D341Med (cell line): ENCODE results near the gene ATXN3L.
"Not testable (repeated sequence)": the region's sequence is repeated elsewhere in the genome, so short reads cannot be mapped to it uniquely, and the experiment has no call there.

Source experiments
- DNase-seq: peaks from one replicate; pipeline ENCODE4 v3.0.0; 2012; ENCODE audit warnings: low spot score

Gene ATXN3L

DNA sequence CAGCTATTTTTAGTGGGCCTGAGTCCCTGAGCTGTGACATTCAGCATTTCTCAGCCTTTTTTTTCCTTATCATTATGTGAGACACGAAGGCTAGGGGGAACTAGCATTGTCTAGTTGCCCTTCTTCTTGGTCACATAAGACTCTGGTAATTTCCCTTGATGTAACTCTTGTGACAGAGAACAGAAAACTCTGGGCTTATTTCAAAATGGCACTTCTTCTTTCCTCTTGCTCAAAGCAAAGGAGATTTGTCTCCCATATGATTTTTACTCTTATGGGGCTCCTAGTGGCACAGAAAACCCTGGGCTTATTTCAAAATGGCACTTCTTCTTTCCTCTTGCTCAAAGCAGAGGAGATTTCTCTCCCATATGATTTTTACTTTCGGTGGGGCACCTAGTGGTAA lies 14.7 kb downstream of the ATXN3L start:
- DNase-seq, result no peak

DNA sequence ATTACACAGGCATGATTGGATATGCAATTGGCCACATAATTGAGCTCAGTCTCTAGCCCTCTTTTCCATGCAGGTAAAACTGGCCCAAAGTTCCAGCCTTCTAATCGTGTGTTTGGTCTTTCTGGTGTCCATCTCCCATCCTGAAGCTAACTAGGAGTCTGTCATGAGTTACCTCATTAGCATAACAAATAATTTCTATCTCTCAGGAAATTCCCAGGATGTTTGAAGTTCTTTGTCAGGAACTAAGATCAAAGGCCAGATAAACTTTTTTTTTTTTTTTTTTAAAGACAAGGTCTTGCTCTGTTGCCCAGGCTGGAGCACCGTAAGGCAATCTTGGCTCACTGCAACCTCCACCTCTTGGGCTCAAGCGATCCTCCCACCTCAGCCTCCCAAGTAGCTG lies 15.8 kb downstream of the ATXN3L start:
- DNase-seq, result no peak

DNA sequence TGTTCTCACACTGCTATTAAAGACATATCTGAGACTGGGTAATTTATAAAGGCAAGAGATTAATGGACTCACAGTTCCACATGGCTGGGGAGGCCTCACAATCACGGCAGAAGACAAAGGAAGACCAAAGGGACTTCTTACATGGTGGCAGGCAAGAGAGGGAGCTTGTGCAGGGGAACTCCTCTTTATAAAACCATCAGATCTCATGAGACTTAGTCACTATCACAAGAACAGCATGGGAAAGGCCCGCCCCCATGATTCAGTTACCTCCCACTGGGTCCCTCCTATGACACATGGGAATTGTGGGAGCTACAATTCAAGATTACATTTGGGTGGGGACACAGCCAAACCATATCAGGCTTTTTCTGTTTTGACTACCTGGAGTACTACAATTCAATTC lies 16.6 kb downstream of the ATXN3L start:
- not testable (repeated sequence) for DNase-seq

DNA sequence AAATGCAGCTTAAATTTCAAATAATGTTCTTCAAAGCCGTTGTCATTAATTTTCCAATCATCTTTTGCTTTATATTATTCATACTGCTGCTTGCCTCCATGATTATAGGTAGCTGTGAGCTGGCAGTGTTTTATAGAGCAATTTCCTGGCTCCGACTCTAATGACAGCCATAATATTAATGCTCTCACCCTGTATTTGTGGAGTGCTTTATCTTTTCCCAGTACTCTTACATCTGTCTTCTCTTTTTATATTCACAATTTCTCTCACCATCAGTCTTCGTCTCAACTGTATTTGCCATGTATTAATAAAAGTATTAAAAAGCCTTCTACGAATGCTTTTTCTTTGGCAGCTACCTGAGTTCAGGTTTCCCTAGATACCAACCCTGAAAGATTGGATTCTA lies 21.0 kb downstream of the ATXN3L start:
- no peak for DNase-seq

DNA sequence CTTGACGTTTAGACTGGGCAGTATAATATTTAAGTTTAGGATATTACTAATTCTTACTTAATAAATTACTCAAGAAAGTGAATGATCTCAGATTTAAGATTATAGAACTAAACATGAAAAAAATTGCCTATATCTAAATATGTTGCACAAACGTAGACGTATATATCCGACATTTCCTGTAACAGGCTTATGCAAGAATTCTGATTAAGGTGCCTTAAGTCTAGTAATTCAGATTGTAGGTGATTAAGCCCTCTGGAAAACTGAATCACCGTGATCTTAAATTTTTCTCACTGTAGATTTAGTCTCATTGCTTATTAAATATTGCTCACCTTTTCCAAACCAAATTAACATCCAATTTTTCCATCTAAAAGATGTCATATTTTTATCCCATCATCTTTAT lies 24.0 kb downstream of the ATXN3L start:
- DNase-seq, result no peak

DNA sequence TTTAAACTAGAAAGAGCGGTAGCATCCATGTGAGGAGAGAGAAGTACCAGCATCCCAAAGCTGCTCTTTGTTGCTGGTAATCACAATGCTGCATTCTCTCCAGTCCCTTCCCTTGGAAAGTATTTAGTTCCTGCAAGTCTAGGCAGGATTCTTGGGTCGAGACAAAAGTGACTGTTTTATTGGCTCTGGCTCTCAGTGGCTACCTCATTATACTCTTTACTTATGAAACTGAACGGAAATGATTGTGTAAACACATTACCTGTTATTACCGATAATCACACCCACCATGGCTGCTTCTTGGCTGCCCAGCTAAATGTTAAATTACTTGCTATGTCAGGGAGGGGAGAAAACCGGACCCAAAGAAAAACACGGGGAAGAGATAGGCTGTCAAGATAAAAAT lies 26.2 kb downstream of the ATXN3L start:
- no peak for DNase-seq

DNA sequence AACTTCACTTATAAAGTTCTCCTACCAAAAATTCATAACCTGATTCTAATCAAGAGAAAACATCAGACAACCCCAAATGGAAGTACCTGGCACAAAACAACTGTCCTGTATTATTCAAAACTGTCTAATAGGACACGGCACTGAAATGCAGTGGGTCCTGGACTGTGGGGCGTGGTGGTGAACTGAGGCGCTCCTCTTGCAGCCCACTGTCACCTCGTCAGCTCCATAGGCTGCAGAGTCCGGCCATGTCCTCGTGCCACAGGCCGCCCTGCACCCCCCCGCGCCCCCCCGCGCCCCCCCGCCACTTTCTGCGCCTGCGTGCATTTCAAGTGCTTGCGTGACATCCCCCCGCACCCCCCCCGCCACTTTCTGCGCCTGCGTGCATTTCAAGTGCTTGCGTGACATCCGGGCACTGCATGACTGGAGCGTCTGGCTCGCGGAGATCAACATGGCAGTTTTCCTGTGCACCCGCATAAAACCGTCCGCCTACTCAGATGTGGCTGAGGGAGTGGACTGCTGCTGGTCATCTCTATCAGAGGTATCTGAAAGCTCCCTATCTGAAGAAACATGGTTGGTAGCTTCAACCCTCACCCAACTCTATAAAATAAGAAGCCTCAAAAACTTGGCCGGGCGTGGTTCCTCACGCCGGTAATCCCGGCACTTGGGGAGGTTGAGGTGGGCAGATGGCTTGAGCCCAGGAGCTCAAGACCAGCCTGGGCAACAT lies 28.8 kb downstream of the ATXN3L start:
- DNase-seq, result no peak

DNA sequence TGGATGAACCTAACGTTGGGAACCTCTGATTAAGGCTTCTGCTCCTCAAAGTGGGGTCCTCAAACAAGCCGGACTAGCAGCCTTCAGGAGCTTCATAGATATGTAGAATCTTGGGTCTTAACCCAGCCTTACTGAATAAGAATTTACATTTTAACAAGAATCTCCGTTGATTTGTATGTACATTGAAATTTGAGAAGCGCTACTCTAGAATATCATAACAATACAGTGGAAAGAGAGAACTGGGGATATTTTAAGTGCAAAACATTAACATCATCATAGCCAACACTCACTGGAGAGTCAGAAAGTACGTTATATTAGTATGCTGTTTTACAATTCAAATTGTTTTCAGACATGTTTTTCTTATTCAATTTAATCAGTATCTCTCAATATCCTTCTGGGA lies 31.2 kb downstream of the ATXN3L start:
- DNase-seq, result no peak

DNA sequence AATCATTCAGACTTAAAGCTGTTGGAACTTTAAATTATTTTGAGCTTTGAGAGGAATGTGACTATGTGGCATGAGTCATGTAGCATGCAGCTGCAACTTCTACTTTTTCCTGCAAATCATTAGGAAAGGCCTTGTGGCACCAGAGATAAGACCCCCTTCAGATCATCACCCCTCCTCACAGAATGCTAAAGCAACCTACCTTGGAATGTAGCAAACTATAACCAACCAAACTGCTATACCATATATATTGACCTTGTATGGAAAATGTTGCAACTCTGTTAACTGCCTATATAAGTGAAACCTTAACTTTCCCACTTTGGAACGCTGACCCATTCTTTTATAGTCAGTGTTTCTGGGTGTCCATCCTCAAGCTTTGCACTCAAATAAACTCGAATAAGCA lies 32.0 kb downstream of the ATXN3L start:
- no peak for DNase-seq

DNA sequence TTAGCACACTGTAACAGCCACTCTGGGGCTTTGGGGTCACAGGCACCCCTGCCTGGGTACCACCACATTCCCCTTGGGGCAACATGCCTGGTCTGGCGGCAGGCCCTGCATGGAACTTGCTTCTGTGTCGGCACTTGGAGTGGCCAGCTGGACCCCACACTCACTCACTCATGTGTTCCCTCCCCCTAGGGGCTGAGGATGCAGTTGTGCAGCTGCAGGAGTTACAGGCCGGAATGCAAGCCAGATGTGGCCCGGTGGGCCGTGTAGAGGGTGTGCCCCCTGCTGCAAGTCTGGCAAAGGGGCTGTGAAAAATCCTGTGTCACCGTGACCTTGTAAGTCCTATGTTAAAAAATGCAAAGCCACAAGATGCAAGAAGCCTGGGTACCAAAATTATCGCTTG lies 34.2 kb downstream of the ATXN3L start:
- DNase-seq, result no peak

DNA sequence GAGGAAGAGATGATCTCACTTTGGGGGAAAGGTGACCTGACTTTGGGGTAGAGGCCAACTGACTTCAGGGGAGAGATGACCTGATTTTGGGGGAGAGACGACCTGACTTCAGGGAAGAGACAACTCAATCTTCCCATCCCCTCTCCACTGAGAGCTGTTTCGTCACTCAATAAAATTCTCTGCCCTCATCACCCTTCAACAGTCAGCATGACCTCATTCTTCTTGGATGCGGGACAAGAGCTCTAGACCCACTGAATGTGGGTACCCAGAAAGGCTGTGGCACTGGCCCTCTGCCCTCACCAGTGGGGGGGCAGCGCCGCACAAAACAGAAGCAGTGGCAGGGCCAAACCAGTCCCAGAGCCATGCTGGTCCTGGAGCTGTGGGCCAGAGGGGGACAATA lies 34.6 kb downstream of the ATXN3L start:
- no peak for DNase-seq

DNA sequence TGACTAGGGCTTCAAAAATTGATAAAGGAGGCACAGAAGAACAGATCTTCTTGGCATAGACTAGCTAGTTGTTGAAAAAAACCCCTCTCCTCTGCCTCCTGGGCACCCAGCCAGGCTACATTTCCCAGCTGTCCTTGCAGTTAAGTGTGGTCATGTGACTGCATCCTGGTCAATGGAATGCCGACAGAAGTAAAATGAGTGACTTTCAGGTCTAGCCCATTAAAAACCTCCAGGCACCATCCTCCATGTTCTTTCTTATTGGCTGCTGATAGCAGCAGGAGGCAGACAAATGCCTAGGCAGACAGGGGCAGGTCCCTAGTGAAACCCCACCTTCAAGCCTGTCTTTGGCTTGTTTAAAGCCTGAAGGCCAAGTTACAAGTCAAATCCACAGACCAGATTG lies 35.3 kb downstream of the ATXN3L start:
- DNase-seq, result no peak

DNA sequence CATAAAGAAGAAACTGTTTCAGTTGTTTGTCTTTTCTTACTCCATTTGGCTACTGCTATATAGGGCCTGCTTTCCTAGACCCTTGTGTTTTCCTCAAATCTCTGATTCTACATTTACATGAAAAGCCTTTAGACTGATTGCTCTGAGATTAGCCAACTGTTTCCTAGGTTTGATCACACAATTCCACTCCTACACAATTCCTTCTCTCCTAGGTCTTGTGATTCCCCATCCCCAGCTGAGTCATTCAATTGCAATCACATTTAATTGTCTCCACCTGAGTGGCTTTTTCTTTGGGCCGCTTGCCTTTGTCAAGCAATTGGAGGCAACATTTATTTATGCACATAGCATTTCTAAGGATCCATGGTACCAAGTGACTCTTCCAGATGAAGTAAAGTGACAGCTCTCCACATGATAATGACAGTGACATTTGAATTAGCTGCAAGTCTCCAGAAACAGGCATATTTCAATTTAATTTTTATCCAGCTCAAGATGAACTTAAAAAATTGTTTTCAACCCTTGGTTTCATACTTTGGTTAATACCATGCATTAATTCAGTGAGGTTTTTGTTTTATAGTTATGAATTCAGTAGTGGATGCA lies 35.8 kb downstream of the ATXN3L start:
- DNase-seq, result no peak

DNA sequence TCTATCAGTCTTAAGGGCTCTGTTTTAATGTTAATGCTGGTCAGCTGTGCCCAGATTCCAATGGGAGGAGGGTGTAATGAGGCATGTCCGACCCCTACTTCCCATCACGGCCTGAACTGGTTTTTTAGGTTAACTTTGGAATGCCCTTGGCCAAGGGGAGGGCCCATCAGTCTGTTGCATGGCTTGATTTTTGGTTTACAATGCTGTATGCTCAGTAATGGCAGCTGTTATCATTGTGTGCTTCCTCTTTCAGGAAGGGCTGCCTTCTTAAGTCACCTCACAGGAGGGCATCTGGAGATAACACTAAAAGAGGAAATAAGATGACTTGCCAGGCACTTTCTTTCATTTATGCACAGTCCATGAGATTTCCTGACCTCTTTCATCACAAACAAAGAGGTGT lies 36.3 kb downstream of the ATXN3L start:
- DNase-seq, result no peak

DNA sequence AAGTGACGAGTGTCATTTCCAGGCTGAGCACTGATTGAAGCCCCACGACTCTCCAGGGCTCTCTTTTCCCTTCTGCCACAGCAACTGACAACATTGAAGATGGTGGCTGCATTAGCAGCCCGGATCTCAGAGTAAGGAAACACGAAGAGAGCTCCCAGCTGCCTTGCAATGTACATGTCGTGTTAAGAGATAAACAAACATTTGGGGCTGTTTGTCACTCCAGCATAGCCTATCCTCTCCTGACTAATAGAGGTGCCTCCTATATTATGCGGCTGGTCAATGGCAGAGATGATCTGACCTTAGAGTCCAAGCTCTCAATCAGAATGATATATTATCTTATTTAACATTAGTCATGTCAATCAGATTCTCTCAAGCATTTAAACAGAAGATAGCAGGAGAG lies 38.6 kb downstream of the ATXN3L start:
- no peak for DNase-seq

DNA sequence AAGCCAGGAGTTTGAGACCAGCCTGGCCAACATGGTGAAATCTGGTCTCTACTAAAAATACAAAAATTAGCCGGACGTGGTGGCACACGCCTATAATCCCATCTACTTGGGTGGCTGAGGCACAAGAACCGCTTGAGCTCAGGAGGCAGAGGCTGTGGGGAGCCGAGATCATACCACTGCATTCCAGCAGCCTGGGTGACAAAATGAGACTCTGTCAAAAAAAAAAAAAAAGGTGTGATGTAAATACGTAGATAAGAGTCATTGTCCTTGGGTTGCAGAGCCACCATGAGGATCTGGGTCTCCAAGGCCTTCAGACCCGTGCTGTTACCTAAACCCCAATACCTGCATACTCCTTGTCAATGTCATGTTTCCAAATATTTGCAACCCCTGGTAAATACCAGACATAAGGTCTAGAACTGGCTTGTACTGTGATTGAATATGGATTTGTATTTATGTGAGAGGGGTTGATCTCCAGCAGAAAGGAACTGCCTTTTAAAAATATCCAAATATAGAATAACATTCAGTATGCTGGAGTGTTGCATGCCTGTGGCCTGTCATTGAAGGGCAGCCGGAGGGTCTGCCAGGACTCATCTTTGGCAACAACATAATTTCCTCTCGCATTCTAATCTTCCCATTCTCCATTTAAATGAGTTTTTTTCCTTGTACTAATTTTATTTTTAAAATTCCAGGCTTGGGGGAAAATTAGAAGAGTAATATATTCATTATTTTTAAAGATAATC lies 40.4 kb downstream of the ATXN3L start:
- DNase-seq, result no peak

DNA sequence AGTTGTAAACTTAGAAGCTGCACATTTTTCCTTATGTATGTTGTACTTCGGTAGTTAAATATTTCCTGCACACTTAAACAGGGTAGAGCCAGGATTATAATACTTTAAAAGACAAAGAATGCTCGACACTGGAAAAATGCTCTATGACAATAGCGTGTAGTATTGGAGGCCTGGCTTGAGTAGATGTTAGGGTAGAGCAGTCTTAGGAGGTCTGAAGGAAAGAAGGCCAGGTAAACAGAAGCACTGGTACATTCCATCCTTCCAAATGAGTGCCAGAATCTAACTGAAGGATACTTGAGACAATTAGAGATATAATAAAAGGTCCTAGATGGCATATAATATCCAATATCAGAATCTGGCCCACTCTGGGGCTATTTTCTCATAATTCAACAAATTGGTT lies 42.3 kb downstream of the ATXN3L start:
- no peak for DNase-seq

DNA sequence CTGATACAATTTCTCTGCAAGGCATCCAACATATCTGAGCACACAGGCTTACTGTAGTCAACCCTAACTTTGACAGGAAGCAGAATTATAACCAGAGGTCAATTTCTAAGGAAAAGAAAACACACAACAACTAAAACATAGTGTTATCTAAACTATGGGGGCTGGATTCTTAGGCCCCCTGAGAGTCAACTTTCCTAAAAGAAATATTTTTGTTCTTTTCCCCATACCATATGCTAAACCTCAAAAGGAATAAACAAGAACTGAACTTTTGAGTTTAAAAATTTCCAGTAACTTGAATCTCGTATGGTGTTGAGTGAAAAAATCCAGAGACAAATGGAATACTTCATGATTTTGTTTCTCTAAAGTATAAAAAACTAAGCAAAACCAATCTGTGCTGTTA lies 42.9 kb downstream of the ATXN3L start:
- DNase-seq, result no peak

DNA sequence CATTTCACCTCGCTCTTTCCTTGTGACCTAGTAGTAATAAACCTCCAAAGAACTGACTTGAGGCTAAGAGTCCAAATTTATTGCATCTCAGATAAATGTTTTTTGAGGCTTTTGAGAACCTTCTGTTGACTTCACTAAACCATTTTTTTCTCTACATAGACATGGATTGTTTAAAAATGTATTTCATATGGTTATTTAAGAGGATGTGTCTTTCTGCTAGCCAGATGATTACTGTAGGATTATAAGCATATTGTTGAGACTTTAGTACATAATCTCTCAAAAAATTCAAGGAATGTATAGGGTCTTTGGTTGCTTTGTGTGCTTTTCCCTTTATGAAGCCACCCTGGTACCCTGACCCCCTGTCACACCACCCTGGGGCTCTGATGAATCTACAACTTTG lies 44.8 kb downstream of the ATXN3L start:
- no peak for DNase-seq

DNA sequence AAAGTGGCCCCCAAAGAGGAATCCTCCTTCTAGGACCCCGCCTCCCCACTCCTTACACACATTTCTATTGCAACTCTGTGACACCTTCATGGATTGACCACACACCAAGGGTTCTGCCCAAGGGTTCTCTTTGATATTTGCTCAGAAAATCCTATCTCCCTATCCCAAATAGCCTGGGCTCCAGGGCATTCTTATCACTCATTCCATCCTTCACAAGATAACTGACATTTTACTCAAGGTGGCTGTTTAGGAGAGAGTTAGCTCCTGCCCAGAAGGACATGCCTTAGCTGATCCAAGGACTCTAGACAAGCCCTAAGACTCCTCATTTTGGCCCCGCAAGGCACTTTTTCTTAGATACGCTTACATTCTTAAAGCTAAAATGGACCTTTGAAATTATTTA lies 47.4 kb downstream of the ATXN3L start:
- DNase-seq, result no peak

DNA sequence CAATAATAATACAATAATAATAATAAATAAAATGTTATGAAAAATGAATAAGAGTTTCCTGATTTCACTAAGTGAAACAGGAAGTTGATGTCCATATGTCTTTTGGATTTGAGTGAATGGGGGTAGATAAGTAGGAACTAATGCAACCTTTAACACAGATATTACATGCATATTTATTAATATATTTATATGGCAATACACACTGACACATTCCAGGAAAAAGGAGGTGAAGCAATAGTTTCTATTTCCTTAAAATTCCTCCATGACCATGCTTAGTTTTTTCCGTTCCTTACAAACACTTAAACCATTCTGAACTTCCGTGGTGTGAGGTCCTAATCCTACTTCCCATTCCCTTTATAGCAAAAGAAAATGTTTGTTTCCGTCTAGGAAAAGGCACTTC lies 48.3 kb downstream of the ATXN3L start:
- no peak for DNase-seq

DNA sequence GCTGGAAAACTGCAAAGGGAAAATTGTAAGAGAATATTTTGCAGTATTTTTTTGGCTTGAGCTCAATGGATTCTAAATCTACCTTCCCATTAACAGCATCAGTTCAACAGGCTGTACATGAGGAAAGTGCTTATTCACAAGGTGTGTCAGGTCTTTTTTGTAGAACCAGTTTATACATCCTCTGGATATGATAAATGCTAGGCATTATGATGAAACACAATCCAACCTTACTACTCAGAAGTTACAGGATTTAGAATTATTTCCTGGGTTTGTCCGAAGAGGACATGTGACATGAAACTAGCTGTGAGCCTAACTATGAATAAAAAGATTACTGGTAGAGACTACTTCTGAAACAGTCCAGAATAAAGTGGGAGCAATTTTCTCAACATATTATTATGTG lies 49.5 kb downstream of the ATXN3L start:
- no peak for DNase-seq

DNA sequence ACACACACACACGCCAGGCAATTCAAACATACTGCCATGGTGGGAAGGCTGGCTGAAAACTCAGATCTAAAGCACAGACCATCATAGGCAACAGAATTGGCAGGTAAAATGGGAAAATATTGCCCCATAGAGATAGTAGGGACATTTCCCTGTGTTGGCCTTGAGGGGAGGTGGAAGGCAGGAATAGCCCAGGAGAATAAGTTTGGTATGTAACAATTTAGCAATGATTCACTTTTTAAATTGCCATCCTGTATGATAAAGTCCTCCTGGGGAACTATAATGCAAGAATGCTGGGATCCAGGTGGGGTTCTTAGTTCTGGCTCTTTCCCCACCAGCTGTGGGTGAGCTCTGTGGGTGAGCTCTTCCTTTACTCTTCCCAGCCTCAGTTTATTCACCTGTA lies 51.0 kb downstream of the ATXN3L start:
- DNase-seq, result no peak
